Inflammatory macrophage (primary cell): Measurements from ENCODE around the gene MLPH.

Experiments used
- DNase-seq, 2 donors: peaks; one replicate each; pipeline ENCODE4 v3.0.0-alpha.2; 2020 to 2022

The MLPH gene

GRCh38 chr2:237524631-237525030 lies 37.6 kb downstream of the MLPH start:
- no peak for DNase-seq

GRCh38 chr2:237525559-237526157 lies 38.6 kb downstream of the MLPH start:
- DNase-seq: no peak

- DNase-seq: no peak
These were observed 40.2 kb downstream of the MLPH start for GRCh38 chr2:237527233-237527632.

GRCh38 chr2:237527766-237528165 lies 40.7 kb downstream of the MLPH start:
- DNase-seq: no peak

- DNase-seq: peak; percentile 49 to 57
These were observed 42.7 kb downstream of the MLPH start for GRCh38 chr2:237529452-237530402.

GRCh38 chr2:237530472-237531433 lies 43.7 kb downstream of the MLPH start:
- peak; percentile 29 to 31 for DNase-seq

- DNase-seq: no peak
These were observed 45.1 kb downstream of the MLPH start for GRCh38 chr2:237532160-237532559.

- peak; percentile 21 to 43 for DNase-seq
These were observed 46.7 kb downstream of the MLPH start for GRCh38 chr2:237533668-237534161.

- no peak for DNase-seq
These were observed 47.3 kb downstream of the MLPH start for GRCh38 chr2:237534380-237534779.

- DNase-seq: peak in 1 of 2 donors; percentile 21
These were observed 48.5 kb downstream of the MLPH start for GRCh38 chr2:237535385-237536082.

- no peak for DNase-seq
These were observed 49.0 kb downstream of the MLPH start for GRCh38 chr2:237536083-237536415.

- DNase-seq: no peak
These were observed 49.6 kb downstream of the MLPH start for GRCh38 chr2:237536617-237537016.

GRCh38 chr2:237538001-237538720 lies 51.1 kb downstream of the MLPH start:
- no peak for DNase-seq

- no peak for DNase-seq
These were observed 51.9 kb downstream of the MLPH start for GRCh38 chr2:237538901-237539300.

GRCh38 chr2:237539681-237540080 lies 52.6 kb downstream of the MLPH start:
- DNase-seq: no peak

- no peak for DNase-seq
These were observed 53.2 kb downstream of the MLPH start for GRCh38 chr2:237540223-237540775.

- no peak for DNase-seq
These were observed 53.8 kb downstream of the MLPH start for GRCh38 chr2:237540823-237541222.

GRCh38 chr2:237541243-237541642 lies 54.2 kb downstream of the MLPH start:
- no peak for DNase-seq

- no peak for DNase-seq
These were observed 55.1 kb downstream of the MLPH start for GRCh38 chr2:237542001-237542704.
